Osteocyte (in vitro differentiated cells): Measurements from ENCODE around the gene JUP. TPM values are rescaled to one million over a fixed set of nuclear protein-coding genes. Genes with fewer than 3 reads are reported as not detected.
"Not testable (repeated sequence)": the region's sequence is repeated elsewhere in the genome, so short reads cannot be mapped to it uniquely, and the experiment has no call there.

Experiments
- DNase-seq: peaks from one replicate; pipeline ENCODE4 v3.0.0; 2021; ENCODE audit warnings: mixed read lengths; ENCODE audit not compliant: unreplicated experiment; ENCODE audit errors: extremely low spot score
- H3K27ac Mint-ChIP-seq: one replicate; pipeline ENCODE4 v1.8.0; 2021; ENCODE audit warnings: mild to moderate bottlenecking, mixed read lengths; ENCODE audit not compliant: unreplicated experiment
- H3K27me3 Mint-ChIP-seq: one replicate; pipeline ENCODE4 v1.8.0; 2021; ENCODE audit warnings: mixed read lengths; ENCODE audit not compliant: unreplicated experiment
- H3K36me3 Mint-ChIP-seq: one replicate; pipeline ENCODE4 v1.8.0; 2021; ENCODE audit warnings: mixed read lengths; ENCODE audit not compliant: unreplicated experiment
- H3K4me1 Mint-ChIP-seq: one replicate; pipeline ENCODE4 v1.8.0; 2021; ENCODE audit warnings: mixed read lengths; ENCODE audit not compliant: unreplicated experiment
- H3K4me3 Mint-ChIP-seq: one replicate; pipeline ENCODE4 v1.8.0; 2021; ENCODE audit warnings: mild to moderate bottlenecking, moderate library complexity, mixed read lengths; ENCODE audit not compliant: unreplicated experiment
- H3K9me3 Mint-ChIP-seq: one replicate; pipeline ENCODE4 v1.8.0; 2021; ENCODE audit warnings: mixed read lengths; ENCODE audit not compliant: unreplicated experiment
- CTCF ChIP-seq: fragments of 200-600 bp; sonication (generic); IDR thresholded peaks from 2 replicates; pipeline ENCODE4 v1.5.0; 2021; ENCODE audit warnings: antibody characterized with exemption, mild to moderate bottlenecking, moderate library complexity
- long read RNA-seq: library from polyadenylated mRNA; unstranded; transcript quantifications from one replicate; pipeline ENCODE4 v2.0.0, GENCODE V29; 2021
- total RNA-seq: library from RNA; stranded (reverse); gene quantifications from 2 replicates; pipeline ENCODE4 v1.2.1, GENCODE V29; 2021

JUP gene
- 79.8 and 92.6 TPM in 2 replicates for total RNA-seq
- long read RNA-seq, partial matches to known transcripts = 5 of 6 reads
- long read RNA-seq, other reads (novel, unspliced or antisense) = 0 of 6 reads

DNA sequence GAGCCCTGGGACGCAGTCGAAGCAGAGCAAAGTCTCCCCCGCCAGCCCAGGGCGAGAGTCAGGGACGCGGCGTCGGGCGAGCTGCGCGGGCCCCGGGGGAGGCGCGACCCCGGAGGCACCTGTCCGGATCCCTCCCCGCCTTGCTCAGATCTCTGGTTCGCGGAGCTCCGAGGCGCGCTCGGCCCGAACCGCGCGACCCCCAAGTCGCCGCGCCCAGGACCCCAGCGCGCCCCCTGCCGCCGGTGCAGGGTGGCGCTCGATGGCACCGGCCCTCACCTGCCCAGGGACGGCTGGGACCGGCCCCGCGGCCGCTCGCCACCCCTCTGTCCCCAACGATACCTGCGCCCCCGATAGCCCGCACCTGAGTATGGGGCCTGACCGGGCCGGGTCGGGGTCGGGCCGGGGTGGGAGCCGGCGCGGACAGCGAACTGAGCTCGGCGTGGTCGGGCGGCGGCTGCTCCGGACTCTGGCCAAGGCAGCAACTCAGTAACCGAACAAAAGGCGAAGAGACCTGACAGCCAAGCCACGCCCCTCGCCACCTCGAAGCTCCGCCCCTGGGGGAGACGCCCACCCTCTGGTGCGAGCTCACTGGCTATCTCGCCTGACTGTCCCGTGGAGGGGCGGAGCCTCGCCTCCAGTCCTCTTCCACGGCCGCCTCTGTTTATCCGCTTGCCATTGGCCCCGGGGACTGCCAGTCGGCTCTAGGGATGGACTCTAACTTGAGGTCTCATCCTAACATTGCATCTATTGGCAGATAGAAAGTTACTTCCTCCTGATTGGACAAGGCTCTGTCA is at the start of gene JUP:
Gene JUP (minus strand): TSS at position 485 of the 794 bp plus-strand sequence. CDS start 14,857 bp downstream, outside the sequence.
- peaks cover 4% of the 10 kb centered on the region for H3K27me3 Mint-ChIP-seq

GRCh38 chr17:41835800-41836549 is 49.5 kb upstream of the JUP start, which contains the start of gene NT5C3B:
Gene NT5C3B, minus strand, starts transcription at chr17:41836232. Its CDS starts 39 bp downstream, at chr17:41836193.
- TF ChIP-seq CTCF = no peak
- Mint-ChIP-seq H3K36me3 (peaks cover 8% of the 10 kb centered on the region), H3K4me1 (peaks cover 15% of the 10 kb centered on the region), H3K9me3 (no peaks in the 10 kb centered on the region), H3K4me3 (peak within 1 kb of the TSS; percentile 78), H3K27me3 (no peaks in the 10 kb centered on the region), H3K27ac (peak within 1 kb of the TSS; percentile 50)
- no peak for DNase-seq

More for the DNA sequence above, at the start of gene JUP:
- Mint-ChIP-seq H3K27ac (no peak within 1 kb of the TSS), H3K36me3 (no peaks in the 10 kb centered on the region), H3K9me3 (no peaks in the 10 kb centered on the region), H3K4me3 (peak within 1 kb of the TSS; percentile 76), H3K4me1 (peaks cover 32% of the 10 kb centered on the region)
- DNase-seq = peak; percentile 100
- peak; percentile 86 for TF ChIP-seq CTCF

DNA sequence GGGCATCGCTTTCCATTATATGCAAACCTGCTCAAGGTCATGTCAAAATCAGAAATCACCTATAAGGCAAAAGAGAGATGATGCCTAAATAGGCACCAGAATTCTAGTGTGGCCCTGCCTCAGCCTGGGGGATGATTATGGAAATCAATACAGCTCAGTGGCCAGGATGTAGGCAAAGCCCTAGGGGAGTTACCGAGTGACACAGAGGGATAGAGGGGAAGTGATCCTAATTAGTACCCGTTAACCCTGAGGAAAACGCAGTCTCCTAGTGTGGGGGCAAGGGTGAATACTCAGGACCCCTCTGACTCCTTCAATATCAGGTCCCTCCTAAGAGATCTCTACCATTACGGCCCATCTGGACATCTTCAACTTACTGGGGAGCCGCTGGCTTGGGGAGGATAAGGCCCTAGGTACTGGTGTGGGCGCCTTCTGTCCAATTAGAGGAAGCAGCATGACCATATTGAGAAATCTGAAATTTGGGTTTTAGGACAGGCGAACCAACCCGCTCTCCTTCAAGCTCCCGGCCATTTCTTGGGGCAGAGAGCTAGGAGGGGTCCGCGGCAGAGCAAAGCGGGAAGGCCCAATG is 48.8 kb upstream of the JUP start:
- peak overlapping the region; percentile 78 for H3K4me3 Mint-ChIP-seq
- H3K4me1 Mint-ChIP-seq = peaks cover 15% of the 10 kb centered on the region
- H3K9me3 Mint-ChIP-seq = no peaks in the 10 kb centered on the region
- no peaks in the 10 kb centered on the region for H3K27me3 Mint-ChIP-seq
- H3K36me3 Mint-ChIP-seq = peaks cover 12% of the 10 kb centered on the region
- DNase-seq = no peak
- no peak overlapping the region for H3K27ac Mint-ChIP-seq
- TF ChIP-seq CTCF = no peak

- not testable (repeated sequence) for H3K4me1 Mint-ChIP-seq, H3K4me3 Mint-ChIP-seq, H3K27me3 Mint-ChIP-seq, H3K9me3 Mint-ChIP-seq, DNase-seq, H3K27ac Mint-ChIP-seq
- H3K36me3 Mint-ChIP-seq = peaks cover 24% of the 10 kb centered on the region
Observed at GRCh38 chr17:41829961-41830360, 43.5 kb upstream of the JUP start.

DNA sequence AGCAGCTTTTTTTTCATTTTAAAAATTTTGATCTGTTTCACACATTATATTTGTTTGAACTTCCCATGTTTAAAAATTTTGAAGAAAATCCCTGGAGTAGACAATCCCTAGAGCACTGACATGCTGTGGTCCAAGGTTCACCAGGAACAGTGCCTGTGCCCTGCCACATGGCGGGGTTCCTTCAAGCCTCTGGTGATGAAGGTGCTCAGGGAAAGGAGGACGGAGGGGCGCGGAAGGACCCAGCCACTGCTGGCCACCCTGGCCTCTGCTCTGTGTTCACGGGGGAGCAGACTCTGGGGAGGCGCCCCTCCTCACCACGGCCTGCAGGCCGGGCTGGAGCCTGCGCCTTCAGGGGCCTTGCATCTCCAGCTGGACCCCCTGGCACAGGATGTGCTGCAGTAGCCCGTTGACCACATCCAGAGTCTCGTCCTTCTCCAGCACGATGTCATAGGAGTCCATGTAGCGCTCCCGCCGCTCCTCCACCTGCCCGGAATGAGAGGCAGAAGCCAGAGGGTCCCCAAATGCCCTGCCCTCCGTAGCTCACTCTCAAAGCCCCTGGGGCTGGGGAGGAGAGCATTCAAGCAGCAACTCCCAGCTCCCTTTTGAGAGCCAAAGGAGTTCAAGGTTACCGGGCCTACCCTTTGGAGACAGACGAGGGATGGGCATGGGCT is 38.8 kb upstream of the JUP start:
- no peak overlapping the region for H3K27ac Mint-ChIP-seq
- no peaks in the 10 kb centered on the region for H3K27me3 Mint-ChIP-seq
- no peak for TF ChIP-seq CTCF
- no peaks in the 10 kb centered on the region for H3K9me3 Mint-ChIP-seq
- peaks cover 14% of the 10 kb centered on the region for H3K36me3 Mint-ChIP-seq
- no peak overlapping the region for H3K4me3 Mint-ChIP-seq
- no peaks in the 10 kb centered on the region for H3K4me1 Mint-ChIP-seq
- DNase-seq = no peak
